ENCODE results near the gene INPP5D.

INPP5D gene

GRCh38 chr2:233227346-233227978, 167.3 kb downstream of the INPP5D start:
- H2AFZ ChIP-seq (ENCODE audit: low read depth, low read length), result no peak overlapping the region
- peaks cover 15% of the 10 kb centered on the region for H3K4me1 ChIP-seq (ENCODE audit: low read length)
- H3K9me3 ChIP-seq (ENCODE audit: insufficient read depth, low read length), result no peaks in the 10 kb centered on the region
- TF ChIP-seq, protein P1, sequence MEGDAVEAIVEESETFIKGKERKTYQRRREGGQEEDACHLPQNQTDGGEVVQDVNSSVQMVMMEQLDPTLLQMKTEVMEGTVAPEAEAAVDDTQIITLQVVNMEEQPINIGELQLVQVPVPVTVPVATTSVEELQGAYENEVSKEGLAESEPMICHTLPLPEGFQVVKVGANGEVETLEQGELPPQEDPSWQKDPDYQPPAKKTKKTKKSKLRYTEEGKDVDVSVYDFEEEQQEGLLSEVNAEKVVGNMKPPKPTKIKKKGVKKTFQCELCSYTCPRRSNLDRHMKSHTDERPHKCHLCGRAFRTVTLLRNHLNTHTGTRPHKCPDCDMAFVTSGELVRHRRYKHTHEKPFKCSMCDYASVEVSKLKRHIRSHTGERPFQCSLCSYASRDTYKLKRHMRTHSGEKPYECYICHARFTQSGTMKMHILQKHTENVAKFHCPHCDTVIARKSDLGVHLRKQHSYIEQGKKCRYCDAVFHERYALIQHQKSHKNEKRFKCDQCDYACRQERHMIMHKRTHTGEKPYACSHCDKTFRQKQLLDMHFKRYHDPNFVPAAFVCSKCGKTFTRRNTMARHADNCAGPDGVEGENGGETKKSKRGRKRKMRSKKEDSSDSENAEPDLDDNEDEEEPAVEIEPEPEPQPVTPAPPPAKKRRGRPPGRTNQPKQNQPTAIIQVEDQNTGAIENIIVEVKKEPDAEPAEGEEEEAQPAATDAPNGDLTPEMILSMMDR (IDR thresholded peaks at IDR 0.05; ENCODE audit: low read depth, low read length), result no peak
- TF ChIP-seq EZH2phosphoT487 (IDR thresholded peaks at IDR 0.05; ENCODE audit: low read depth), result no peak
- H3K27ac ChIP-seq (ENCODE audit: low read length), result no peak overlapping the region
- no peak overlapping the region for H3K4me2 ChIP-seq (ENCODE audit: low read length)
- H3K9ac ChIP-seq (ENCODE audit: low read length), result no peak overlapping the region
- no peak overlapping the region for H3K4me3 ChIP-seq (ENCODE audit: low read length)
- no peaks in the 10 kb centered on the region for H3K36me3 ChIP-seq (replicated peaks; ENCODE audit: low read depth, low read length)
- H3K79me2 ChIP-seq (ENCODE audit: low read length), result no peaks in the 10 kb centered on the region
- no peaks in the 10 kb centered on the region for H3K27me3 ChIP-seq (ENCODE audit: low read depth, low read length)
- no peaks in the 10 kb centered on the region for H4K20me1 ChIP-seq (ENCODE audit: insufficient read depth, low read length)

DNA sequence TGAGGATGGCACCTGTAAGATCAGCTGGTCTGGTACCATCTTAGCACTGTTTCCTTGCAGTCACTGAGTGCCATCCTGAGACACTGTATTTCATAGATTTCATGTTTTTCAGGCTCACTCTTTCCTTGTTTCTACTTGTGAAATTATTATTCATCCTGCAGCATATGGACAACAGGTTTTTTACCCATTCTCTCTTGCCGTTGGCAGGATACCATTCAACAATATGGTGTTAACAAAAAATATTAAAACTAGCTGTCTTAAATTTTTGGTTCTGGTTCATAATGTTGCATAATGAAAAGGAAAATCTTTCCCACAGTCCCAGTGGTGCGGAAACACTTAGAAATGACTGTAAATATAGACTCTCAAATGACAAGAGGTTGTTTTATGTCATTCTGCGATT, 168.2 kb downstream of the INPP5D start:
- no peak overlapping the region for H3K9ac ChIP-seq (ENCODE audit: low read length)
- no peak overlapping the region for H3K27ac ChIP-seq (ENCODE audit: low read length)
- peaks cover 7% of the 10 kb centered on the region for H3K4me1 ChIP-seq (ENCODE audit: low read length)
- H2AFZ ChIP-seq (ENCODE audit: low read depth, low read length), result no peak overlapping the region
- TF ChIP-seq, protein P1 (IDR thresholded peaks at IDR 0.05; ENCODE audit: low read depth, low read length), result no peak
- TF ChIP-seq EZH2phosphoT487 (IDR thresholded peaks at IDR 0.05; ENCODE audit: low read depth), result no peak
- no peak overlapping the region for H3K4me2 ChIP-seq (ENCODE audit: low read length)
- H3K79me2 ChIP-seq (ENCODE audit: low read length), result no peaks in the 10 kb centered on the region
- no peaks in the 10 kb centered on the region for H3K27me3 ChIP-seq (ENCODE audit: low read depth, low read length)
- H4K20me1 ChIP-seq (ENCODE audit: insufficient read depth, low read length), result no peaks in the 10 kb centered on the region
- no peaks in the 10 kb centered on the region for H3K36me3 ChIP-seq (replicated peaks; ENCODE audit: low read depth, low read length)
- H3K4me3 ChIP-seq (ENCODE audit: low read length), result no peak overlapping the region
- no peaks in the 10 kb centered on the region for H3K9me3 ChIP-seq (ENCODE audit: insufficient read depth, low read length)

- H2AFZ ChIP-seq (ENCODE audit: low read depth, low read length), result no peak overlapping the region
- H3K4me1 ChIP-seq (ENCODE audit: low read length), result no peaks in the 10 kb centered on the region
- no peaks in the 10 kb centered on the region for H3K79me2 ChIP-seq (ENCODE audit: low read length)
- no peak overlapping the region for H3K27ac ChIP-seq (ENCODE audit: low read length)
- TF ChIP-seq, protein P1 (IDR thresholded peaks at IDR 0.05; ENCODE audit: low read depth, low read length), result no peak
- TF ChIP-seq EZH2phosphoT487 (IDR thresholded peaks at IDR 0.05; ENCODE audit: low read depth), result no peak
- no peak overlapping the region for H3K4me2 ChIP-seq (ENCODE audit: low read length)
- H3K9me3 ChIP-seq (ENCODE audit: insufficient read depth, low read length), result no peaks in the 10 kb centered on the region
- H3K4me3 ChIP-seq (ENCODE audit: low read length), result no peak overlapping the region
- no peaks in the 10 kb centered on the region for H3K36me3 ChIP-seq (replicated peaks; ENCODE audit: low read depth, low read length)
- no peaks in the 10 kb centered on the region for H4K20me1 ChIP-seq (ENCODE audit: insufficient read depth, low read length)
- H3K27me3 ChIP-seq (ENCODE audit: low read depth, low read length), result no peaks in the 10 kb centered on the region
- H3K9ac ChIP-seq (ENCODE audit: low read length), result no peak overlapping the region
These were observed 173.6 kb downstream of the INPP5D start for GRCh38 chr2:233233618-233234230.

DNA sequence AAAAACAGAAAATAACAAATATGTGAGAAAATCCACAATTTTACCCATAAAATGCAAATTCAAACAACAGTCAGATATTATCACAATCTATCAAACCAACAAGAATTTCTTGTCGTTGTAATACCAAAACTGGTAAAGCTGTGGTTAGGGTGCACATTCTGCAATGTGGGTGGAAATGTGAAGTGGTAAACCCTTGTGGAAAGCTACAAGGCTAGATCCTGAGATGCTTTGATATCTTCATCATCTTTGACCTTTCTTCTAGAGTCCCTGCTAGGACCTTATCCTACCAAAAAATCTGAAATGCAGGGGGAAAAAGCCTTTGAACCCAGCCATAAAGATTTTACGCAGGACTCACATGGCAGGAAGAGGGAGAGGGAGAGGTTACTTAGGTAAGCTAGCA, 174.1 kb downstream of the INPP5D start:
- H3K79me2 ChIP-seq (ENCODE audit: low read length), result no peaks in the 10 kb centered on the region
- H3K4me2 ChIP-seq (ENCODE audit: low read length), result no peak overlapping the region
- no peaks in the 10 kb centered on the region for H3K27me3 ChIP-seq (ENCODE audit: low read depth, low read length)
- H3K27ac ChIP-seq (ENCODE audit: low read length), result no peak overlapping the region
- H3K9ac ChIP-seq (ENCODE audit: low read length), result no peak overlapping the region
- no peaks in the 10 kb centered on the region for H4K20me1 ChIP-seq (ENCODE audit: insufficient read depth, low read length)
- no peaks in the 10 kb centered on the region for H3K4me1 ChIP-seq (ENCODE audit: low read length)
- no peak overlapping the region for H3K4me3 ChIP-seq (ENCODE audit: low read length)
- H3K36me3 ChIP-seq (replicated peaks; ENCODE audit: low read depth, low read length), result no peaks in the 10 kb centered on the region
- no peak overlapping the region for H2AFZ ChIP-seq (ENCODE audit: low read depth, low read length)
- no peaks in the 10 kb centered on the region for H3K9me3 ChIP-seq (ENCODE audit: insufficient read depth, low read length)
- TF ChIP-seq, protein P1 (IDR thresholded peaks at IDR 0.05; ENCODE audit: low read depth, low read length), result no peak
- TF ChIP-seq EZH2phosphoT487 (IDR thresholded peaks at IDR 0.05; ENCODE audit: low read depth), result no peak

All from OCI-LY3 (cell line).